CD4-positive, alpha-beta T cell treated with Interleukin-1 beta for 1 hour (primary cell): ENCODE measurements around the gene RAMACL.

ENCODE experiments used
- DNase-seq, 2 donors: peaks; one replicate each; pipeline ENCODE4 v3.0.0-alpha.2; 2020 to 2022

RAMACL gene

GRCh38 chr6:166617359-166617758 lies 30.9 kb upstream of the RAMACL start:
- DNase-seq = no peak

GRCh38 chr6:166616261-166617238 lies 30.1 kb upstream of the RAMACL start:
- DNase-seq = no peak

DNA sequence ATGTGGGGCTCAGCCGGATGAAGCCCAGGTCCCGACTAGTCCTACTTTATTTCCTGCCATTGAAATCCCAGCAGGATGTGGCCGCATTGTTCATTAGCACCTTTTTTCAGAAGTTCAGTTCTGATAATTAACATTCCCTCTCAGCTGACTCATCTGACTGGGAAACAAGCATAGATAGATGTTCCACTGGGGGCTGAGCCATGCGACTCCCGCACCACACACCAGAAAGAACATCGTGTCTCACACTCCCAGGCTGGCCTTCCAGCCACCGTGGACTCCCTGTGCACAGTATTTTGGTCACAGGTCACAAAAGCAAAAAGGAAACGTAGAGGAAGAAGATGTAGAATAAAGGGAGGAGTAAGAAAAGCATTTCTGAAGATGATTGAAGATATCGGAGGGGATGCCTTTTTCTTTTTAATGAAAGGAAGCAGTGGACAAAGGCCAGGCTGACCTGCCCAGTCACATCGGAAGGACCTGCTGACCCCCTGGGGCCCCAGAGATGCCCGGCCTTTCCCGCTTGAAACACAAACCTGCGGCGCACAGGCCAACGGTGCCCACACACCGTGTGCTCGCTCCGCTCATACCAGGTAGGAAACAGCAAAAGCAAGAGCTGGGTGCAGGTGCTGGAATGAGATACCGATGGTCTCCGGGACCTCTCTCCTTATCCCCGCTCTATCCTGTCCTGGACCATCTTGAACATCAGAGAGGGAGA lies 28.7 kb upstream of the RAMACL start:
- DNase-seq = no peak

GRCh38 chr6:166614589-166614988 lies 28.1 kb upstream of the RAMACL start:
- no peak for DNase-seq

- DNase-seq = no peak
These were observed 27.7 kb upstream of the RAMACL start for GRCh38 chr6:166614171-166614583.

DNA sequence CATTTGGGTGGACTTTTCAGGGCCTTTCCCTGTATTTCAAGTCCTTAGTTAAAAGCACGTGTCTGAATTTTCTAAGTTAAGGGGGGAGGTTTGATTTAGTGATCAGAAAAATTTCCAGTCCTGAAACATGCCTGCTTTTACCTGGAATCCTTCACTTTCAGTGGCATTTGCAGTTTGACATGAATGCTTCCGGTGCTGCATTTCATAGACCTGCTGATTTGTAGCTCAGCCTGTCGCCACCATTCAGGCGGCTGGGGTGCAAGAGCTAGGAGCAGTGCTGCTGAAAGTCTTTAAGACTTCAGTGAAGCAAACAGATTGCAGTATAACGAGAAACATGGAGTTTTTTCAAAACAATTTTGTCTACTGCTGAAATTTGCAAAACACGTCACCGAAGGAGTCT lies 26.5 kb upstream of the RAMACL start:
- DNase-seq = no peak

- DNase-seq = no peak
These were observed 26.0 kb upstream of the RAMACL start for GRCh38 chr6:166612471-166612881.

GRCh38 chr6:166611631-166612030 lies 25.2 kb upstream of the RAMACL start:
- DNase-seq = no peak

DNA sequence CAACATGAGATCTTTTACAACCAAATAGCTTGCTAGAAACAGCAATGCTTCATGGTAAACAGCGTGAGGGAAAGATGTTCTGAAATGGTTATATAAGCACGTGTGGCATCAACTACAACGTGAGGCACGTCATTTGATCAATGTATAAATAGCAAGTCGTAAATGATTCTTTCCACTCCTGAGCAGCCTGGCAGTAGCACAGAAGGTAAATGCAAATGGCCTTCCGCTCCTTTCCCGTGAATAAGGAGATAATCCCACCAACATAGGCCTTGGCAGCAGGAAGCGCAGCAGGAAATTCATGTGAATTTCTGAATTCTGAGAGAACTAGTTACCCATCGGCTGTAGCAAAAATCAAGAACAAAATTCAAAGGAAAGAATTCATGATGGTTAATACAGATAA lies 23.6 kb upstream of the RAMACL start:
- no peak for DNase-seq

DNA sequence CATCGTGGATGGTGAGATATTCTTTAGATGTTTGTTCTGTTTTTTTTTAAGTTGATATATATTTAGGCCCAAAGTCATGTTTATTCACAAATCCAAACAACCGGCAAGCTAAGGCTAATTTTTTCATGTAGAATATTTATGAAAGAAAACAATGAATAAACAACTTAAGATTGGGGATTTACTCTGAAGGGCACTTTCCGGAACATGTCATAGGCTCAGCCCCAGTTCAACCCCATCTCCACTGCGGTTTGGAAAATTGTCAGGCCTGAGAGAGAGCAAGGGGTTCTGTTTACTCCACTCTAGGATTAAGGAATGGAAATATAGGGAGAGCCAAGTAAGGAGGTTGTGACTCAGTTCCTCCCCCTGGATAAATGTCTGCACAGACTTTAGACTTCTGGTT lies 22.3 kb upstream of the RAMACL start:
- no peak for DNase-seq

DNA sequence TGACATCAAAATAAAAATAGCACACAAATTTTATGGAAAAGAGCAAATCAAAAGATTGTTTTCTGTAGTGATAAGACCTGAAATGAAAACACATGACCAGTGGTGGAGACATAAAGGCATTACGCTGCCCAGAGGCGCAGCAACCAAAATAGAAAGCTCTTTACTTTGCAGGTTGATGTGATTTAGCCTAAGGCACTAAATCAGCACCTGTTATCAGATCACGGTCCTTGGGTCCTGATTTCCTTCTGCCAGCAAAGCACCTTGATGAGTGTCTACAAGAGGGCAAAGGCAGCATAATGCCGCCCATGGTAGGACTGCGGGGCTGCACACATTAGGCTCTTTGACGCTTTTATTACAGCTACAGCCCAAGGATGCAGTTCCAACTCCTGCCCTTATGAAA lies 19.3 kb upstream of the RAMACL start:
- DNase-seq = no peak

DNA sequence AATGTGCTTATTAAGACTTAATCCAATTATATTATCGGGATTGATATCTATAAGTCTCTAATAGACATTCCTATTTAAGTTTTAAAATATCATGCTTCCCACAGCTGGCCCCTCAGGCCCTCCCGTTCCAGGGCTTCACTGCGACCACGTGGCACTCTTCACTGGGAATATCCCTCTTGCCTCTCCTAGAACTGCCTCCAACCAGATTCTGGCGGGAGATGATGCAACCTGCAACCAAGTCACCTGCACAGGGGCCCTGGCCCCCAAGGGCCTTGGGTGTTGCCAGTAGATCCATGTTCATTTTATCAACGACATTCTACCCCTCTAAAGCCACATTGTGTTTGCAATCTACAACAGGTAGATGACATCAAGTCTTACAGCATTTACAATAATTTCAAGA lies 18.4 kb upstream of the RAMACL start:
- no peak for DNase-seq

GRCh38 chr6:166604328-166604727 lies 17.9 kb upstream of the RAMACL start:
- DNase-seq = no peak

DNA sequence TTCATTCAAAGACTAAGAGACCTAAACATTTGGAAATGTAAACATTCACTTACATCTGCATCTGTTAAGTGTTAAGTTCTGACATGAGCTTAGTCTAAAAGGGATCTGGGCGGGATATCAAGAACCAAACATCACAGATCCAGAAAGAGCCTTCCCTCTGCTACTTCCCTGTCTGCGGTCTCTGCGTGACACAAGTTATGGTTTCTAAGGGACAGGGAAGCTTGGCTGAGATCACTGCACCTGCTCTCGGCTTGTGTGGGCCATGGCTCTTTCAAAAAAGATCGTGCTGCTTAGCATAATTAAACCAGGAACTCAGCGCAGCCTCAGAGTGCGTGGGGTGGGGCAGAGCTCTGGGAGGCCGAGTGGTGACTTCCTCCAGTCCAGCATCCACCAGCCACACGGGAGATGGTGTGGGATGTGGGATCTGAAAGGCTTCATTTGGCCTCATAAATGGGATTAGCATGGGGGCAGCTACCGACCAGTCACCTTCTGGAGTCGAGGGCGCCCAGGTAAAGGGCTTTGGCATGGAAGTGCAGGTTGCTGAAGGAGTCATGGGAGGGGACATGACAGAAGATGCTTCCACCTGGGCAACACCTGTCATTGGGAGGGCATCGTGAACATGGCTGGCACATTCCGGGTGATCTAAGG lies 16.7 kb upstream of the RAMACL start:
- no peak for DNase-seq

DNA sequence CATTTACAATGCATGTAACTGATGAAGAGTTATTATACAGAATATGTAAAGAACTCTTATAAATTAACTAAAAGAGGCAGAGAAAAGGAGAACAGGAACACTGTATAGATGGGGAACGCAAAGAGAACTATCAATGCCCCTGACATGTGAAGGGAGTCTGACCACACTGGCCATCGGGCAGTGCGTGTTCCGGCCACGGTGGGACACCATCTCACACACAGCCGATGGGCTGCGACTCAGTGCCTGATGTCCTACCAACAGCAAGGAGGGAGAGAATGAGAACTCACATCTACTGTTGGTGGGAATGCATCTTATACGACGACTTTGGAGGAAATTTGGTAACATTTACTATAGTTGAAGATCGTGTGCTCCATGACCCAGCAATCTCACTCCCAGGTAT lies 15.5 kb upstream of the RAMACL start:
- no peak for DNase-seq

DNA sequence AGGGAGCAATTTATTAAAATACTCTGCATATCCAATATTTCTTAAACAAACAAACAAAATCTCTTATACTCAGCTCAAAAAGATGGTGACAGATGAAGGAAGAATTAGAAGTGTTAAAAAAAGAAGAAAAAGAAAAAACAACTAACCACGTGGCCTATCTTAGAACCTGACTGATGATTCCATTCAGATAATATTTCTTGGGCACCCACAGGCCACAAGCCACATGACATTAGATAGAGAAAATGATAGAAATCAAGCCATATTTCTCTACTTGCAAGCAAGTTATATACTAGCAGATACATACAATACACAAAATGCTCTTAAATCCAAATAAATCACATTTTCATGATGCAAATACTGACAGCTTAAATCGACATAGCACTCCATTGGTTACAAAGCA lies 14.5 kb upstream of the RAMACL start:
- no peak for DNase-seq

- DNase-seq = no peak
These were observed 12.7 kb upstream of the RAMACL start for GRCh38 chr6:166599205-166599604.

GRCh38 chr6:166598441-166599138 lies 12.1 kb upstream of the RAMACL start:
- DNase-seq = no peak

GRCh38 chr6:166597711-166598440 lies 11.4 kb upstream of the RAMACL start:
- no peak for DNase-seq

GRCh38 chr6:166596776-166597507 lies 10.5 kb upstream of the RAMACL start:
- DNase-seq = no peak

DNA sequence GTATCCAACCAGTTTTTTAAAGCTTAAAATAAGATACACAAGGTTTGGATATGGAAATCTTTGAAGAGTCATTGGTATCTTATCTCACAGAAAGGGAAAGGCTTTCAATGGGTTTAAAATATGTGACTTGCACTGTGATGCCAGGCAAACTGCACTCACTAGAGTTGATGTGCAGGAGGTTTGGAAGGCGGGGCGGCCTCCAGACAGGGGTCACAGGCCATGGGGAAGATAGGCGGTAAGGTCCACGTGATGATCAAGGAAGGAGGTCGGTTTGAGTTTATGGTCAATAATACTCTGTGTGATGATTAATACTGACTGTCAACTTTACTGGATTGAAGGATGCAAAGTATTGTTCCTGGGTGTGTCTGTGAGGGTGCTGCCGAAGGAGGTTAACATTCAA lies 9.5 kb upstream of the RAMACL start:
- DNase-seq = no peak
